H1 (cell line): Measurements from ENCODE around the gene PCDHB12.

Experiments
- CBX5 ChIP-seq: fragments of 300-800, 300-1000 bp; sonication (generic); IDR thresholded peaks from 2 replicates; pipeline ENCODE4 v1.7.1; 2016; ENCODE audit warnings: antibody characterized with exemption, low read length, low read depth
- CEBPB ChIP-seq: IDR thresholded peaks from 2 replicates; pipeline ENCODE4 v1.6.1; 2012; ENCODE audit warnings: low read depth, low read length
- CHD2 ChIP-seq: IDR thresholded peaks from 2 replicates; pipeline ENCODE4 v1.6.1; 2012; ENCODE audit warnings: low read length, improper control_type of control experiment
- CREB1 ChIP-seq: IDR thresholded peaks from 2 replicates; pipeline ENCODE4 v1.6.1; 2012; ENCODE audit warnings: inconsistent platforms
- FOSL1 ChIP-seq: IDR thresholded peaks from 2 replicates; pipeline ENCODE4 v1.6.1; 2011; ENCODE audit warnings: mild to moderate bottlenecking, low read depth, low read length, moderate library complexity; ENCODE audit not compliant: insufficient read depth
- POLR2A ChIP-seq, 2 experiments: IDR thresholded peaks; 1 replicate in 1 of 2; 2 replicates in 1 of 2; pipeline ENCODE4 v1.6.1; 2011; ENCODE audit warnings: low read depth in 2 of 2, low read length in 2 of 2, mild to moderate bottlenecking in 2 of 2; ENCODE audit errors: control extremely low read depth in 1 of 2
- POLR2AphosphoS5 ChIP-seq: IDR thresholded peaks from 2 replicates; pipeline ENCODE4 v1.6.1; 2011; ENCODE audit warnings: low read depth, low read length
- SUZ12 ChIP-seq: fragments of 200-600 bp; sonication (generic); IDR thresholded peaks from 2 replicates; pipeline ENCODE4 v1.6.1; 2012; ENCODE audit warnings: mild to moderate bottlenecking, inconsistent platforms, low read length, moderate library complexity, mixed read lengths
- ZNF274 ChIP-seq: IDR thresholded peaks from 2 replicates; pipeline ENCODE4 v1.7.0; 2012; ENCODE audit warnings: low read length, borderline replicate concordance; ENCODE audit errors: extremely low read depth
- TF ChIP-seq, protein P1 (sequence below): IDR thresholded peaks from 2 replicates; pipeline ENCODE4 v1.6.1; 2012; ENCODE audit warnings: inconsistent platforms
- TF ChIP-seq, protein P2 (sequence below), 3 experiments: IDR thresholded peaks; 1 replicate in 2 of 3; 2 replicates in 1 of 3; pipeline versions ENCODE4 v1.5.1 to v1.6.1; 2011; ENCODE audit warnings: low read length in 3 of 3, mild to moderate bottlenecking in 3 of 3, inconsistent platforms in 2 of 3, low read depth in 1 of 3, moderate library complexity in 1 of 3; ENCODE audit not compliant: insufficient read depth in 1 of 3; ENCODE audit errors: control extremely low read depth in 1 of 3
- TF ChIP-seq, protein P3 (sequence below): IDR thresholded peaks from 2 replicates; pipeline ENCODE4 v1.6.1; 2012; ENCODE audit warnings: low read length, inconsistent platforms
- TF ChIP-seq, protein P4 (sequence below): IDR thresholded peaks from 2 replicates; pipeline ENCODE4 v1.6.1; 2011; ENCODE audit warnings: low read depth, mild to moderate bottlenecking, low read length; ENCODE audit not compliant: insufficient read depth

DNA sequence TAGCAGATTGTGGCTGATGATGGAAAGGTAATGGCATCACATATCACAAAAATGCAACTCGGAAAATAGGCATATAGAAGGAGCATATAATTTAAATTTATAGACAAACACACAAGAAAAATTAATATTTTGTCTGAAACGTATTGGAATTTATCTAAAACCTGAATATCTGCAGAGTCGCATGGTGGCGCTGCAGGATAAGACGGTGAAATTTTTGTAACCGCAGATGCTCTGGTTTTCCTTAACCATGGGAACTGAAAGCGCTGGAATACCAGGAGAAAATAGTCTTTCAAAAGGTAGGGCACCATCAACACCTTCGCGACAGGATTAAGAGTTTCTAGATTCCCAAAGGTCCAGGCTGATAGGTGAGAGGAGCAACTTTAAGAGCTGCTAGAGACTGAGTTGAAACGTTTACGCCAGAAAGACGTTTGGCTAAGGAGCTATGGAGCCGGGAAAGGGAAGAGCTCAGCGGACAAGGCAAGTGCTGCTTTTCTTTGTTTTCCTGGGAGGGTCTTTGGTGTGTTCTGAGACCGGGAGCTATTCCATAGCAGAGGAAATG lies 25.7 kb downstream of the PCDHB12 start:
- TF ChIP-seq POLR2A (IDR thresholded peaks at IDR 0.05; ENCODE audit: control extremely low read depth in 1 of 2, low read depth in 2 of 2, low read length in 2 of 2) (no peak), CBX5 (no peak), POLR2AphosphoS5 (no peak), ZNF274 (no peak), CREB1 (no peak), CEBPB (no peak), CHD2 (no peak), FOSL1 (no peak), SUZ12 (no peak)
- TF ChIP-seq, protein P1, sequence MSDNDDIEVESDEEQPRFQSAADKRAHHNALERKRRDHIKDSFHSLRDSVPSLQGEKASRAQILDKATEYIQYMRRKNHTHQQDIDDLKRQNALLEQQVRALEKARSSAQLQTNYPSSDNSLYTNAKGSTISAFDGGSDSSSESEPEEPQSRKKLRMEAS = no peak
- TF ChIP-seq, protein P2, sequence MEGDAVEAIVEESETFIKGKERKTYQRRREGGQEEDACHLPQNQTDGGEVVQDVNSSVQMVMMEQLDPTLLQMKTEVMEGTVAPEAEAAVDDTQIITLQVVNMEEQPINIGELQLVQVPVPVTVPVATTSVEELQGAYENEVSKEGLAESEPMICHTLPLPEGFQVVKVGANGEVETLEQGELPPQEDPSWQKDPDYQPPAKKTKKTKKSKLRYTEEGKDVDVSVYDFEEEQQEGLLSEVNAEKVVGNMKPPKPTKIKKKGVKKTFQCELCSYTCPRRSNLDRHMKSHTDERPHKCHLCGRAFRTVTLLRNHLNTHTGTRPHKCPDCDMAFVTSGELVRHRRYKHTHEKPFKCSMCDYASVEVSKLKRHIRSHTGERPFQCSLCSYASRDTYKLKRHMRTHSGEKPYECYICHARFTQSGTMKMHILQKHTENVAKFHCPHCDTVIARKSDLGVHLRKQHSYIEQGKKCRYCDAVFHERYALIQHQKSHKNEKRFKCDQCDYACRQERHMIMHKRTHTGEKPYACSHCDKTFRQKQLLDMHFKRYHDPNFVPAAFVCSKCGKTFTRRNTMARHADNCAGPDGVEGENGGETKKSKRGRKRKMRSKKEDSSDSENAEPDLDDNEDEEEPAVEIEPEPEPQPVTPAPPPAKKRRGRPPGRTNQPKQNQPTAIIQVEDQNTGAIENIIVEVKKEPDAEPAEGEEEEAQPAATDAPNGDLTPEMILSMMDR (IDR thresholded peaks at IDR 0.05; ENCODE audit: control extremely low read depth in 1 of 3, insufficient read depth in 1 of 3, low read depth in 1 of 3, low read length in 3 of 3) = no peak
- TF ChIP-seq, protein P3, sequence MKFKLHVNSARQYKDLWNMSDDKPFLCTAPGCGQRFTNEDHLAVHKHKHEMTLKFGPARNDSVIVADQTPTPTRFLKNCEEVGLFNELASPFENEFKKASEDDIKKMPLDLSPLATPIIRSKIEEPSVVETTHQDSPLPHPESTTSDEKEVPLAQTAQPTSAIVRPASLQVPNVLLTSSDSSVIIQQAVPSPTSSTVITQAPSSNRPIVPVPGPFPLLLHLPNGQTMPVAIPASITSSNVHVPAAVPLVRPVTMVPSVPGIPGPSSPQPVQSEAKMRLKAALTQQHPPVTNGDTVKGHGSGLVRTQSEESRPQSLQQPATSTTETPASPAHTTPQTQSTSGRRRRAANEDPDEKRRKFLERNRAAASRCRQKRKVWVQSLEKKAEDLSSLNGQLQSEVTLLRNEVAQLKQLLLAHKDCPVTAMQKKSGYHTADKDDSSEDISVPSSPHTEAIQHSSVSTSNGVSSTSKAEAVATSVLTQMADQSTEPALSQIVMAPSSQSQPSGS = no peak
- TF ChIP-seq, protein P4, sequence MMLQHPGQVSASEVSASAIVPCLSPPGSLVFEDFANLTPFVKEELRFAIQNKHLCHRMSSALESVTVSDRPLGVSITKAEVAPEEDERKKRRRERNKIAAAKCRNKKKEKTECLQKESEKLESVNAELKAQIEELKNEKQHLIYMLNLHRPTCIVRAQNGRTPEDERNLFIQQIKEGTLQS = no peak
